Sigmoid colon (tissue), 4 donors: ENCODE data around the gene BHLHA15.

Experiments
- CTCF ChIP-seq, 4 experiments: fragments of 450-650 bp in 3 of 4; fragments of 200-600 bp in 1 of 4; IDR thresholded peaks; one replicate each; pipeline ENCODE4 v1.5.1; 2016 to 2019; ENCODE audit warnings: antibody characterized with exemption in 4 of 4, mild to moderate bottlenecking in 3 of 4, moderate library complexity in 2 of 4
- EP300 ChIP-seq, 4 donors: sonication (generic); formaldehyde crosslinking; IDR thresholded peaks; one replicate each; pipeline ENCODE4 v1.6.1; 2017; ENCODE audit warnings: antibody characterized with exemption in 4 of 4
- POLR2A ChIP-seq, 2 donors: fragments of 450-650 bp; IDR thresholded peaks; one replicate each; pipeline ENCODE4 v1.6.1; 2016; ENCODE audit warnings: antibody characterized with exemption in 2 of 2, mild to moderate bottlenecking in 2 of 2, moderate library complexity in 2 of 2
- POLR2AphosphoS5 ChIP-seq, 4 donors: sonication (generic); formaldehyde crosslinking; IDR thresholded peaks; one replicate each; pipeline ENCODE4 v1.6.1; 2017; ENCODE audit warnings: antibody characterized with exemption in 4 of 4

- TF ChIP-seq CTCF (IDR thresholded peaks at IDR 0.05) (no peak), EP300 (IDR thresholded peaks at IDR 0.05) (no peak), POLR2A (IDR thresholded peaks at IDR 0.05) (no peak), POLR2AphosphoS5 (IDR thresholded peaks at IDR 0.05) (no peak)
These were observed 7.8 kb upstream of the BHLHA15 start for GRCh38 chr7:98203261-98203963.
